ENCODE data around the gene RAB4A.

RAB4A gene

GRCh38 chr1:229266832-229267500, 3.9 kb upstream of the RAB4A start:
- Histone ChIP-seq H3K4me3 (replicated peaks; ENCODE audit: insufficient read depth, low read length) (no peak overlapping the region), H3K27ac (replicated peaks) (no peak overlapping the region), H3K27me3 (ENCODE audit: insufficient read depth, poor library complexity, severe bottlenecking) (no peaks in the 10 kb centered on the region)
- TF ChIP-seq POLR2AphosphoS5 (IDR thresholded peaks at IDR 0.05; ENCODE audit: low read depth) = no peak
- TF ChIP-seq REST (IDR thresholded peaks at IDR 0.05; ENCODE audit: insufficient replicate concordance, low read depth) = no peak
- no peak for TF ChIP-seq CTCF (IDR thresholded peaks at IDR 0.05; ENCODE audit: insufficient read depth, low read length)
- no peak for TF ChIP-seq SPI1 (IDR thresholded peaks at IDR 0.05; ENCODE audit: borderline replicate concordance, low read depth)
- no peak for TF ChIP-seq GABPA (IDR thresholded peaks at IDR 0.05; ENCODE audit: low read depth)
- no peak for DNase-seq (ENCODE audit: low read depth in 1 of 2, low spot score in 1 of 2)

- Histone ChIP-seq H3K27me3 (ENCODE audit: insufficient read depth, poor library complexity, severe bottlenecking) (no peaks in the 10 kb centered on the region), H3K4me3 (replicated peaks; ENCODE audit: insufficient read depth, low read length) (no peak overlapping the region), H3K27ac (replicated peaks) (no peak overlapping the region)
- no peak for DNase-seq (ENCODE audit: low read depth in 1 of 2, low spot score in 1 of 2)
- TF ChIP-seq REST (IDR thresholded peaks at IDR 0.05; ENCODE audit: insufficient replicate concordance, low read depth) (no peak), GABPA (IDR thresholded peaks at IDR 0.05; ENCODE audit: low read depth) (no peak), SPI1 (IDR thresholded peaks at IDR 0.05; ENCODE audit: borderline replicate concordance, low read depth) (no peak), POLR2AphosphoS5 (IDR thresholded peaks at IDR 0.05; ENCODE audit: low read depth) (no peak), CTCF (IDR thresholded peaks at IDR 0.05; ENCODE audit: insufficient read depth, low read length) (no peak)
These were observed 2.4 kb upstream of the RAB4A start for GRCh38 chr1:229268505-229268904.

GRCh38 chr1:229271448-229272159, 693 bp downstream of the RAB4A start:
- peak in 1 of 2 experiments; percentile 25 for DNase-seq (ENCODE audit: low read depth in 1 of 2, low spot score in 1 of 2)
- Histone ChIP-seq H3K4me3 (replicated peaks; ENCODE audit: insufficient read depth, low read length) (peak overlapping the region; percentile 70), H3K27me3 (ENCODE audit: insufficient read depth, poor library complexity, severe bottlenecking) (no peaks in the 10 kb centered on the region), H3K27ac (replicated peaks) (peak overlapping the region; percentile 53)
- TF ChIP-seq CTCF (IDR thresholded peaks at IDR 0.05; ENCODE audit: insufficient read depth, low read length) = no peak
